RWPE1 (cell line): ENCODE results near the gene ASGR1.

Experiments used
- CTCF ChIA-PET: fragments of 350-600 bp; sonication (Branson Sonifier 250); formaldehyde crosslinking; extraction: SDS; loops from one replicate; lab custom pipeline; 2021; lab: Yijun Ruan, JAX
- POLR2A ChIA-PET: fragments of 400-600 bp; formaldehyde crosslinking; extraction: SDS; loops from one replicate; lab custom pipeline; 2020; ENCODE audit warnings: antibody characterized with exemption; ENCODE audit not compliant: low non-redundant PET; lab: Yijun Ruan, JAX
- DNase-seq: peaks from one replicate; pipeline ENCODE4 v3.0.0; 2012; ENCODE audit warnings: low spot score
- H3K27ac ChIP-seq: fragments of 450-650 bp; 2 replicates; pipeline ENCODE4 v1.5.1; 2017
- CTCF ChIP-seq: fragments of 450-650 bp; conservative IDR thresholded peaks from 2 replicates; pipeline ENCODE4 v1.5.1; 2017; ENCODE audit warnings: low read depth, mild to moderate bottlenecking

Gene ASGR1

GRCh38 chr17:7220593-7221277, 41.6 kb upstream of the ASGR1 start:
- peak; percentile 43 for TF ChIP-seq CTCF
- H3K27ac ChIP-seq, result peak overlapping the region; percentile 99
- peak; percentile 75 for DNase-seq
- ChIA-PET POLR2A (interaction anchor here (0.8 to 1.7 kb wide), 4 partner anchors 12 to 235 kb away, joined by 3 to 6 read pairs (median 4); no protein-coding TSS in a partner anchor), CTCF (interaction anchor here (0.5 to 1.1 kb wide), 6 partner anchors 11 to 168 kb away, joined by 3 to 8 read pairs (median 4); partner anchors contain the start of gene ACAP1)

- peak; percentile 87 for DNase-seq
Measured at GRCh38 chr17:7219812-7220592, 40.8 kb upstream of the ASGR1 start, which contains the start of the genes ACADVL and DLG4. ACADVL (plus strand) TSS chr17:7219938; CDS start chr17:7219985, 47 bp downstream. DLG4 (minus strand) TSS chr17:7219836.

GRCh38 chr17:7219229-7219811, 40.1 kb upstream of the ASGR1 start:
- POLR2A ChIA-PET, result no interaction called here
- CTCF ChIA-PET, result interaction anchor here (0.6 to 1.7 kb wide), 3 partner anchors 156 to 174 kb away, joined by 3 to 5 read pairs (median 4); no protein-coding TSS in a partner anchor
- peak overlapping the region; percentile 99 for H3K27ac ChIP-seq
- no peak for TF ChIP-seq CTCF
- no peak for DNase-seq

More at GRCh38 chr17:7219812-7220592, 40.8 kb upstream of the ASGR1 start, which contains the start of the genes ACADVL and DLG4:
- ChIA-PET POLR2A (interaction anchor here (0.8 to 1.7 kb wide), 4 partner anchors 12 to 234 kb away, joined by 3 to 6 read pairs (median 4); no protein-coding TSS in a partner anchor), CTCF (interaction anchor here (0.6 to 1.7 kb wide), 5 partner anchors 12 to 174 kb away, joined by 3 to 8 read pairs (median 4); no protein-coding TSS in a partner anchor)
- no peak for TF ChIP-seq CTCF
- peak within 1 kb of the TSS; percentile 99 for H3K27ac ChIP-seq

GRCh38 chr17:7218758-7219157, 39.6 kb upstream of the ASGR1 start:
- POLR2A ChIA-PET, result no interaction called here
- peak overlapping the region; percentile 99 for H3K27ac ChIP-seq
- no peak for DNase-seq
- TF ChIP-seq CTCF, result no peak
- CTCF ChIA-PET, result interaction anchor here (0.6 to 1.7 kb wide), 2 partner anchors 156 to 173 kb away, joined by 4 to 5 read pairs; no protein-coding TSS in a partner anchor

GRCh38 chr17:7218166-7218565, 39.0 kb upstream of the ASGR1 start:
- ChIA-PET CTCF (no interaction called here), POLR2A (no interaction called here)
- DNase-seq, result no peak
- H3K27ac ChIP-seq, result peak overlapping the region; percentile 99
- TF ChIP-seq CTCF, result no peak
